Neural cell (in vitro differentiated cells): ENCODE results near the gene ARL5B.

Experiments
- EP300 ChIP-seq: fragments of 450-650 bp; conservative IDR thresholded peaks from 2 replicates; pipeline ENCODE4 v1.6.1; 2014; ENCODE audit warnings: antibody characterized with exemption, mild to moderate bottlenecking, moderate library complexity; ENCODE audit not compliant: poor library complexity, severe bottlenecking
- EZH2 ChIP-seq: fragments of 200-600, 300-800 bp; shearing (Covaris generic), sonication (generic); IDR thresholded peaks from 2 replicates; pipeline ENCODE4 v1.6.1; 2014; ENCODE audit warnings: antibody characterized with exemption, low read length, borderline replicate concordance, mild to moderate bottlenecking; ENCODE audit not compliant: insufficient read depth, poor library complexity, severe bottlenecking
- MXI1 ChIP-seq: fragments of 450-650 bp; conservative IDR thresholded peaks from 2 replicates; pipeline ENCODE4 v1.6.1; 2014; ENCODE audit warnings: antibody characterized with exemption, mild to moderate bottlenecking; ENCODE audit not compliant: poor library complexity, severe bottlenecking
- POLR2AphosphoS5 ChIP-seq: IDR thresholded peaks from 2 replicates; pipeline ENCODE4 v1.6.1; 2012
- SMC3 ChIP-seq: fragments of 450-650 bp; conservative IDR thresholded peaks from 2 replicates; pipeline ENCODE4 v1.6.1; 2014; ENCODE audit warnings: antibody characterized with exemption, mild to moderate bottlenecking, moderate library complexity; ENCODE audit not compliant: poor library complexity
- TF ChIP-seq, protein P1 (sequence below): fragments of 450-650 bp; IDR thresholded peaks from 2 replicates; pipeline ENCODE4 v1.5.1; 2014; ENCODE audit warnings: antibody characterized with exemption, mild to moderate bottlenecking, moderate library complexity; ENCODE audit not compliant: poor library complexity, severe bottlenecking
- TF ChIP-seq, protein P2 (sequence below): IDR thresholded peaks from 2 replicates; pipeline ENCODE4 v1.6.1; 2012; ENCODE audit warnings: borderline replicate concordance

DNA sequence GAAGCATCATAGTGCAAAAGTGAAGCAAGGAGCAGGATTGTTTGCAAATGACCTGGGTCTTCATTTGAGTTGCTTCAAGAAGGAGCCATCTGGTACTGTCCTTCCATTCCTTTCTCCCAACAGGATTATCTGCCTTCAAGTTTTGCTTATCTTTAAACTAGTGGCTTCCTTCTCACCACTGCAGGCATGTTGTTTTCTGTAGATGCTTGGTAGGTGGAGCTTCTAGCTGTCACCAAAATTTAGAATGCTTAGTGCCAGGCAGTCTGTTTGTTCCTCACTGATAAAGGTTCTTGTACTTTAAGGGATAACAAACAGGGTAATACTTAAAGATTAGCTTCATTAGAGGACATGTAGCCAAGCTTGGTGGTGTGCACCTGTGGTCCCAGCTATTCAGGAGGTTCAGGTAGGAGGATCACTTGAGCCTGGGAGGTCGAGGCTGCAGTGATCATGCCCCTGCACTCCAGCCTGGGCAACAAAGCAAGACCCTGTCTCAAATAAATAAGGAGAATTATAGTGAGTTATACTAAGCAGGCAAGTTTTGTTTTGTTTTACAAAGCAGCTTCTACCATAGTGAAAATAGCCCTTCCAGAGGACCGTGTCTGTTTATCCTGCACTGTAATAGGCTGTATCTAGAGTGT lies 5.7 kb downstream of the ARL5B start:
- no peak for TF ChIP-seq MXI1
- TF ChIP-seq, protein P1, sequence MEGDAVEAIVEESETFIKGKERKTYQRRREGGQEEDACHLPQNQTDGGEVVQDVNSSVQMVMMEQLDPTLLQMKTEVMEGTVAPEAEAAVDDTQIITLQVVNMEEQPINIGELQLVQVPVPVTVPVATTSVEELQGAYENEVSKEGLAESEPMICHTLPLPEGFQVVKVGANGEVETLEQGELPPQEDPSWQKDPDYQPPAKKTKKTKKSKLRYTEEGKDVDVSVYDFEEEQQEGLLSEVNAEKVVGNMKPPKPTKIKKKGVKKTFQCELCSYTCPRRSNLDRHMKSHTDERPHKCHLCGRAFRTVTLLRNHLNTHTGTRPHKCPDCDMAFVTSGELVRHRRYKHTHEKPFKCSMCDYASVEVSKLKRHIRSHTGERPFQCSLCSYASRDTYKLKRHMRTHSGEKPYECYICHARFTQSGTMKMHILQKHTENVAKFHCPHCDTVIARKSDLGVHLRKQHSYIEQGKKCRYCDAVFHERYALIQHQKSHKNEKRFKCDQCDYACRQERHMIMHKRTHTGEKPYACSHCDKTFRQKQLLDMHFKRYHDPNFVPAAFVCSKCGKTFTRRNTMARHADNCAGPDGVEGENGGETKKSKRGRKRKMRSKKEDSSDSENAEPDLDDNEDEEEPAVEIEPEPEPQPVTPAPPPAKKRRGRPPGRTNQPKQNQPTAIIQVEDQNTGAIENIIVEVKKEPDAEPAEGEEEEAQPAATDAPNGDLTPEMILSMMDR = no peak
- TF ChIP-seq, protein P2, sequence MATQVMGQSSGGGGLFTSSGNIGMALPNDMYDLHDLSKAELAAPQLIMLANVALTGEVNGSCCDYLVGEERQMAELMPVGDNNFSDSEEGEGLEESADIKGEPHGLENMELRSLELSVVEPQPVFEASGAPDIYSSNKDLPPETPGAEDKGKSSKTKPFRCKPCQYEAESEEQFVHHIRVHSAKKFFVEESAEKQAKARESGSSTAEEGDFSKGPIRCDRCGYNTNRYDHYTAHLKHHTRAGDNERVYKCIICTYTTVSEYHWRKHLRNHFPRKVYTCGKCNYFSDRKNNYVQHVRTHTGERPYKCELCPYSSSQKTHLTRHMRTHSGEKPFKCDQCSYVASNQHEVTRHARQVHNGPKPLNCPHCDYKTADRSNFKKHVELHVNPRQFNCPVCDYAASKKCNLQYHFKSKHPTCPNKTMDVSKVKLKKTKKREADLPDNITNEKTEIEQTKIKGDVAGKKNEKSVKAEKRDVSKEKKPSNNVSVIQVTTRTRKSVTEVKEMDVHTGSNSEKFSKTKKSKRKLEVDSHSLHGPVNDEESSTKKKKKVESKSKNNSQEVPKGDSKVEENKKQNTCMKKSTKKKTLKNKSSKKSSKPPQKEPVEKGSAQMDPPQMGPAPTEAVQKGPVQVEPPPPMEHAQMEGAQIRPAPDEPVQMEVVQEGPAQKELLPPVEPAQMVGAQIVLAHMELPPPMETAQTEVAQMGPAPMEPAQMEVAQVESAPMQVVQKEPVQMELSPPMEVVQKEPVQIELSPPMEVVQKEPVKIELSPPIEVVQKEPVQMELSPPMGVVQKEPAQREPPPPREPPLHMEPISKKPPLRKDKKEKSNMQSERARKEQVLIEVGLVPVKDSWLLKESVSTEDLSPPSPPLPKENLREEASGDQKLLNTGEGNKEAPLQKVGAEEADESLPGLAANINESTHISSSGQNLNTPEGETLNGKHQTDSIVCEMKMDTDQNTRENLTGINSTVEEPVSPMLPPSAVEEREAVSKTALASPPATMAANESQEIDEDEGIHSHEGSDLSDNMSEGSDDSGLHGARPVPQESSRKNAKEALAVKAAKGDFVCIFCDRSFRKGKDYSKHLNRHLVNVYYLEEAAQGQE = no peak
- TF ChIP-seq SMC3 = no peak
- no peak for TF ChIP-seq POLR2AphosphoS5
- no peak for TF ChIP-seq EZH2
- no peak for TF ChIP-seq EP300
